ENCODE measurements around the gene CAPN10.

DNA sequence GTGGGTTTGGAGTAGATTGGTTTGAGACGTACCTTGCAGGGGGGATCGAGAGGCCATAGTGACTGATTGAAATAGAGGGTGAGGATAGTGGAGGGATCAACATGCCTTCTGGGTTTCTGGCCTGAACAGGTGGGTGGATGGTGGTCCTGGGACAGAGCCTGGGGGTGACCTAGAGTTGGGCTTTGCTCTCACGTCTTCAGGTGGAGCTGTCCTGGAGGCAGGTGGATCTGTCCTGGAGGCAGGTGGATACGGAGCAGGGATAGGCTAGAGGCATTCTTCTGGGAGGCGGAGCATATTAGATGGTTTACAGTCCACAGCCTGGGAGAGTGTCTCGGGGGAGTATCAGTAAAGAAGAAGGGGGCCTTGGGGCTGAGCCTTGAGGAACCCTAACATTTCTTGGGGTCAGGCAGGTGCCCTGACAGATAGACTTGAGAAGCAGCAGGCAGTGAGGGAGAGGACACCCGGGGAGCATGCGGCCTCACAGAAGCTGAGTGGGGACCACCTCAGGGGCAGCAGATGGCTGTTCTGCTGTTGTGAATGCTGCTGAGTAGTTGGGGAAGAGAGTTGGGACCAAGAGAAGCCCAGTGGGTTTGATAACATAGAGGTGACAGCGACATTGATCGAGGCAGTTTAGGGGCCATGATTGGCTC lies 1.6 kb downstream of the CAPN10 start:
- TF ChIP-seq, protein P1, sequence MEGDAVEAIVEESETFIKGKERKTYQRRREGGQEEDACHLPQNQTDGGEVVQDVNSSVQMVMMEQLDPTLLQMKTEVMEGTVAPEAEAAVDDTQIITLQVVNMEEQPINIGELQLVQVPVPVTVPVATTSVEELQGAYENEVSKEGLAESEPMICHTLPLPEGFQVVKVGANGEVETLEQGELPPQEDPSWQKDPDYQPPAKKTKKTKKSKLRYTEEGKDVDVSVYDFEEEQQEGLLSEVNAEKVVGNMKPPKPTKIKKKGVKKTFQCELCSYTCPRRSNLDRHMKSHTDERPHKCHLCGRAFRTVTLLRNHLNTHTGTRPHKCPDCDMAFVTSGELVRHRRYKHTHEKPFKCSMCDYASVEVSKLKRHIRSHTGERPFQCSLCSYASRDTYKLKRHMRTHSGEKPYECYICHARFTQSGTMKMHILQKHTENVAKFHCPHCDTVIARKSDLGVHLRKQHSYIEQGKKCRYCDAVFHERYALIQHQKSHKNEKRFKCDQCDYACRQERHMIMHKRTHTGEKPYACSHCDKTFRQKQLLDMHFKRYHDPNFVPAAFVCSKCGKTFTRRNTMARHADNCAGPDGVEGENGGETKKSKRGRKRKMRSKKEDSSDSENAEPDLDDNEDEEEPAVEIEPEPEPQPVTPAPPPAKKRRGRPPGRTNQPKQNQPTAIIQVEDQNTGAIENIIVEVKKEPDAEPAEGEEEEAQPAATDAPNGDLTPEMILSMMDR (IDR thresholded peaks at IDR 0.05) = no peak
- TF ChIP-seq POLR2A (IDR thresholded peaks at IDR 0.05) (no peak), POLR2AphosphoS5 (IDR thresholded peaks at IDR 0.05) (no peak), EP300 (IDR thresholded peaks at IDR 0.05; ENCODE audit: low read depth) (no peak)
